SKM-1 treated with dmso at 0.1 percent for 144 hours (cell line): ENCODE measurements around the gene RFX3.
A peak's percentile ranks its signal among the peaks of the same experiment; 100 is the strongest.
"Not testable (repeated sequence)": the region's sequence is repeated elsewhere in the genome, so short reads cannot be mapped to it uniquely, and the experiment has no call there.

Source experiments
- DNase-seq: peaks from one replicate; lab custom pipeline; 2025; ENCODE audit not compliant: unreplicated experiment; lab: John Stamatoyannopoulos, UW

The RFX3 gene

GRCh38 chr9:3361116-3361515, 164.7 kb downstream of the RFX3 start:
- peak; percentile 81 for DNase-seq

DNA sequence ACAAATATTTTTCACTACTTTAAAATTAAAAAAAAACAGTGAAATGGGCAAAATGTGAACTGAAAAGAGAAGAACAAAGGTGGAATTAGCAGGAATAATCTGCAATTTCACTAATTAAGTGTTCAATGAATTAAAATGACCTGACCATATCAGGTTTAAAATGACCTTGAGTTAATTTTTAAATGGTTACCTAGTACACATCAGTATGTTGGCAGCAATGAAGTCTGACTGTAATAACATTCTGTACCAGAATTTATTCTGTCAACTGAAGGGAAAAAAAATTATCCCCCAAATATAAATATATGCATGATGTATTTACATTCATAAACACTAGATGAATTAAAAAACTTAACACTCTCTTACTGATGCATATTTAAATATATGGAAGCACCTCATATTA, 165.6 kb downstream of the RFX3 start:
- DNase-seq: no peak

DNA sequence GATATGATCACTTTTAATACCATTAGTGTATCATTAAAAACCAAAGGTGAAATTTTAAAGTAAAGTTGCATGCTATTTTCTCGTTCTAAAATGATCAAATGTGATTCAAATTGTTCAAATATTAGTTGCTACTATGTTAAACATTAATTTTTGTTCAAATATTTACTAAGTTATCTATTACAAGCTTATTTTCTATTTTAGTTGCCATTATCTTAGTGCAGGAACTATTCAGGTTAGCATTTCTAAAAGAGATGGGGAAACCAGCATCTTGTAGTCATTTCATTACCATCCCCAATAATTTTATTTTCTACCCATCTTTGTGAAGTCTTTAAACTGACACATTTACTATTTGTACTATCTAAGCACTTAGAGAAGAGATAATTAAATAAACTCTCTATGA, 166.0 kb downstream of the RFX3 start:
- no peak for DNase-seq

GRCh38 chr9:3359048-3359692, 166.6 kb downstream of the RFX3 start:
- DNase-seq: peak; percentile 8

DNA sequence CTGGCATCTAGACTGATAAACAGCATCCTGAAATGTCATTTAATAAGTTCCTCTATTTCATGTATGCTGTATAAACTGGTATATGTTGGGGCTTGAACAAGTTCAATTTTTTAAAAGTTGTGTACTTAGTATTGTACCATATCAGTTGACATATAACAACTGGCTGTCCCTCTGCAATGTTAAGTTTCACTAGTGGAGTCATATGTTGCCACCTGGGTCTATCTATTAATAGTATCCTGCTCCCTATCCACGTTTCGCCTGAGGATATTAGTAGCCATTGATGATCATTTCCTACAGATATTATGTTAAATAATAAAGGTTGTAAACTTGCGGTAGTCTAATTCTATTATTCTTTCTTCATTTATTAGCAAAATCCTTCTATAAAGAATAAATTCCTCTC, 177.6 kb downstream of the RFX3 start:
- no peak for DNase-seq

GRCh38 chr9:3346549-3346948, 179.3 kb downstream of the RFX3 start:
- no peak for DNase-seq

DNA sequence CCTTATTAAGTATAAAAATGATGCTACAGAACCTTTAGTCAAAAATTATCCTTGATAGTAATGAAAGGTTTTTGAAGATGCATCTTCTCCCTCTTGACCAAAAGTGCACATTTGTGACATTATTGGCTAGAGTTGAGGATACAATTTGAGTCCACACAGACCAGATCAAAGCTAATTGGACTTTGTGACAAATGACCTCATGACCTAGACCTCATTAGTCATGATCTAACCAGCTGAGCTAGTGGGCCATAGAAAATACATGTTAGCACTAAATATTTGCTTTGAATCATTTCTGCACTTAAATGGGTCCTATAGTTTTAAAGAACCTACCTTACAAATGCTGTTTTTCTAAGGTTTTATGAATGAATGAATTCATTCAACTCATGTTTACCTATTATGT, 182.1 kb downstream of the RFX3 start:
- no peak for DNase-seq

- no peak for DNase-seq
Observed at GRCh38 chr9:3342159-3342777, 183.5 kb downstream of the RFX3 start.

GRCh38 chr9:3337515-3338225, 188.1 kb downstream of the RFX3 start:
- DNase-seq: no peak

DNA sequence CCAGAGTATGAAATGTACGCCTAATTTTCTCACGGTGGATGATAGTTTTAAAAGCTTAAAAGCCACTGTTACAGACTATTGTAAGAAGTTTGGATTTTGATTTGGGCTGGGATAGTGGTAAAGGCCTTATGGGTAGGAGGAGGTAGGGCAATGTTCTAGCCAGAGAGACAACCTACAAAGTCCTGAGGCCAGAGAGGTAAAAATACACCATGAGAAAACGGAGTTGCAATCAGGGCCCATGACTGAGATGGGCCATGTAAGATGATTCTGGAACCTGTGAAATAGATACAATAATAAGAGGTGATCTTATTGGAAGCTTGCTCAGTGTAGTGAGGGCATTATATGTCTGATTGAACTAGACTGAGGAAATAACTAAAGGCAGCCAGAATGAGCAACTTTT, 188.8 kb downstream of the RFX3 start:
- no peak for DNase-seq

GRCh38 chr9:3332802-3333201, 193.0 kb downstream of the RFX3 start:
- no peak for DNase-seq

GRCh38 chr9:3331801-3332200, 194.0 kb downstream of the RFX3 start:
- no peak for DNase-seq

DNA sequence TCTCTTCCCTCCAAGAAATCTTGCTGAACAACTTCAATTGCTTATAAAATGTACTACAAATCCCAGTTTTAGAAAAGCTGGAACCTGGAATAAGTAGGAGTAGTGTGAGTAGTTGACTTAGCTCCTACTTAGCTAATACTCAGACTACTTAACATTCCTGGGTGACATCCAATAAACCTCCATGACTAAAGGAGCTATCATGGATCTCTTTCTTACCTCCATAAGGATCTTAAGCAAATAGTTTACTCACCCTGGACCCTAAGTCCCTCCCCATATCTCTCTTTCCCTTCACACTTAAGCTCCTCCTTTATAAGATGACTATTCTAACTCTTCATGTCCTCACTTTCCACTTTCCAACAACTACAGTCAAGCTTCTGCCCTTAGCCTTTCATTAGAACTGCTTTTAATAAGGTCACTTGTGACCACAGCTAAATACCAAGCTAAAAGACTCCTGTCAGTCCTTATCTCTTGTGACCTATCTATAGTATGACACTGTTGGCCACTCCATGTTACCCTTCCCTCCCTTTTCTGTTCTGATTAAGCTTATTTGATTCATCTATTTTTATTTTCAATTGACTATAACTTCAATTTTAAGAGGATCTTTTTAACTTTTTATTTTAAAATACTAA, 194.9 kb downstream of the RFX3 start:
- no peak for DNase-seq

- DNase-seq: no peak
Observed at GRCh38 chr9:3329361-3329760, 196.4 kb downstream of the RFX3 start.

GRCh38 chr9:3323714-3324113, 202.1 kb downstream of the RFX3 start:
- no peak for DNase-seq

DNA sequence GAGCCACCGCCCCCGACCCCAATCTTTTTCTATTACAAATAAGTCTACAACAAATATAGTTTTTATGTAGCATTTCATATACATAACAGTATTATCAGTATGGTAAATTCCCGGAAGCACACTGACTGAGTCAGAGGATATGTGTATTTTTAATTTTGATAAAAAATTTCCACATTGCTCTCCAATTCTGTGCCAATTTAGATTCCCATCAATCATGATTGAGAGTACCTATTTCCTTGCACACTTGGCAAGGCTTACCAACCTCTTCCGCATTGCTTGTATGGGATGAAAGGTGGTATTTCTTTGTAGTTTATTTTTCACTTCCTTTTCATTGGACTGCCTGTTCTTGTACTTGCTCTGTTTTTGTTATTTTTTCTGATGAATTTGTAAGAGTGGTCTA, 204.6 kb downstream of the RFX3 start:
- DNase-seq: no peak

- DNase-seq: not testable (repeated sequence)
Observed at GRCh38 chr9:3312595-3312994, 213.2 kb downstream of the RFX3 start.

DNA sequence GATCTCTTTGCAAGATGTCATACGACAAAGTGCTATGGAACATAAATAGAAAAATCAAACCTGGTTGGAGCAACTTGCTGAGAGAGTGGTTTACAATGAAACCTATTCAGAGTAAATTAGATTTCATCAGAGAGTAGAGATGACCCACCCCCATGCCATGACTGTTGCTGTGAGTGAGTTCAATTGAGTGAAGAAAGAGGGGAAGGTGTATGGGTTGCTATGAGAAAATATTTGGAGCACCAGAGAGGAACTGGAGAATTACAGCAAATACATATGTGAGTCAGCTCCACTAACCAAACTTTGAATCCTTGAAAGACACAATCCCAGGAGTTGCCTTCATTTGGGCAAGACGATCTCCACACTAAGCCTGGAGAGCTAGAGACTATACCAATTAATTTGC, 217.2 kb downstream of the RFX3 start:
- no peak for DNase-seq

DNA sequence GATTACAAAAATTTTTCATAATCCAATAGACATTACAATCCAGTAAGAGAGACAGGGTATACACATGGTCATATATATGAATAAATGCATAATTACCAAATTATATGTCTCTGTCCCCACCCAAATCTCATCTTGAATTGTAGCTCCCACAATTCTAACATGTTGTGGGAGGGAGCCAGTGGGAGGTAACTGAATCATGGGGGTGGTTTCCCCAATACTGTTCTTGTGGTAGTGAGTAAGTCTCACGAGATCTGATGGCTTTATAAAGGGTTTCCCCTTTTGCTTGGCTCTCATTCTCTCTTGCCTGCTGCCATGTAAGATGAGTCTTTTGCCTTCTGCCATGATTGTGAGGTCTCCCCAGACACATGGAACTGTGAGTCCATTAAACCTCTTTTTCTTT, 221.4 kb downstream of the RFX3 start:
- DNase-seq: not testable (repeated sequence)

DNA sequence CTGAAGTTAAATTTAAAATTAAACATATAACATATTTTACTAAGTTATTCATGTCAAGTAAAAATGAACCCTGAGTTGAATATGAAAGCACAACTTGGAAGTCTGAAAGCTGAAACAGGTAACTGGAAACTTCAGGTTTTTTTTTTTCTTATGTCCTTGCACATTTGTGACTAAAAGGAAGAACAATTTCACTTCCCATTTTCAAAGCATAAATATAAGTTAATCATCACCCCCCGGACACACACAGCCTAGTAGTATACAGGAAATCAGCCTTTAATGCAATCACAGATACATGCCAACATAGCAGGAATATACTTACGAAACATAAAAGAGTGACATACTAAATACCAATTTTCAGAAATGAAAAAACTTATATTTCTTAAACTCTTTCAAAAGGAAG, 225.9 kb downstream of the RFX3 start:
- DNase-seq: peak; percentile 53

- DNase-seq: no peak
Observed at GRCh38 chr9:3296536-3296935, 229.3 kb downstream of the RFX3 start.

- DNase-seq: no peak
Observed at GRCh38 chr9:3292311-3292710, 233.5 kb downstream of the RFX3 start.
